HG03460 (cell line): ENCODE measurements around the gene SLC39A11.

Experiments used
- ATAC-seq: cut with Tn5 transposase; IDR thresholded peaks from one replicate; pipeline ENCODE4 v1.9.1; 2021; ENCODE audit not compliant: unreplicated experiment

Gene SLC39A11

GRCh38 chr17:72609501-72609900 lies 483.0 kb downstream of the SLC39A11 start:
- ATAC-seq = no peak

DNA sequence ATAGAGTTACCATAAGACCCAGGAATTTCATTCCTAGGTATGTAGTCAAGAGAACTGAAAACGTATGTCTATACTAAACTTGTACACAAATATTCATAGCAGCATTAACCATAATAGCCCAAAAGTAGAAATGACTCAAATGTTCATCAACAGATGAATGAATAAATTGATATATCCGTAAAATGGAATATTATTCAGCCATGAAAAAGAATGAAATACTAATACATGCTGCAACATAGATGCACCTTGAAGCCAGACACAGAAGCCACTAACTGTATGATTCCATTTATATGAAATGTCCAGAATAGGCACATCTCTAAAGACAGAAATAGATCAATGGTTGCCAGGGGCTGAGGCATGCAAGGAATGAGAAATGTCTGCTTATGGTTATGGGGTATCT lies 484.1 kb downstream of the SLC39A11 start:
- ATAC-seq = no peak

- no peak for ATAC-seq
These were observed 485.8 kb downstream of the SLC39A11 start for GRCh38 chr17:72606656-72607055.

DNA sequence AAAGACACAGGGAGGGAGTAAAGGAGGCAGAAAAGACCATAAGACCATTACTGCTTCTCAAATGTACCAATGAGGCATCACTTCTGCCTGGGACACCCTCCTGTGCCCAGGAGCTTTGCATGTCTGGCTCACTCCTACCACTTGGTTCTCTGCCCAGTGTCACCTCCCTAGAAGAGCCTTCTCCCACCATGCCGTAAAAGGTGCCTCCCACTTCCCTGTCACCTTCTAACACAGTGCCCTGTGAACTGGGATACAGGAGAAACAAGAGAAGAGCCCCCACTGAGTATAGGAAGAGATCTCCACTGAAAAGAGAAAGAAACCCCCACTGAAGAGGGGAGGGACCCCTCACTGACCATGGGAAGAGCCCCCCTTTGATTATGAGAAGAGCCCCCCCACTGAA lies 486.9 kb downstream of the SLC39A11 start:
- no peak for ATAC-seq

- ATAC-seq = no peak
These were observed 488.0 kb downstream of the SLC39A11 start for GRCh38 chr17:72604518-72604917.

- no peak for ATAC-seq
These were observed 488.9 kb downstream of the SLC39A11 start for GRCh38 chr17:72603420-72604242.

DNA sequence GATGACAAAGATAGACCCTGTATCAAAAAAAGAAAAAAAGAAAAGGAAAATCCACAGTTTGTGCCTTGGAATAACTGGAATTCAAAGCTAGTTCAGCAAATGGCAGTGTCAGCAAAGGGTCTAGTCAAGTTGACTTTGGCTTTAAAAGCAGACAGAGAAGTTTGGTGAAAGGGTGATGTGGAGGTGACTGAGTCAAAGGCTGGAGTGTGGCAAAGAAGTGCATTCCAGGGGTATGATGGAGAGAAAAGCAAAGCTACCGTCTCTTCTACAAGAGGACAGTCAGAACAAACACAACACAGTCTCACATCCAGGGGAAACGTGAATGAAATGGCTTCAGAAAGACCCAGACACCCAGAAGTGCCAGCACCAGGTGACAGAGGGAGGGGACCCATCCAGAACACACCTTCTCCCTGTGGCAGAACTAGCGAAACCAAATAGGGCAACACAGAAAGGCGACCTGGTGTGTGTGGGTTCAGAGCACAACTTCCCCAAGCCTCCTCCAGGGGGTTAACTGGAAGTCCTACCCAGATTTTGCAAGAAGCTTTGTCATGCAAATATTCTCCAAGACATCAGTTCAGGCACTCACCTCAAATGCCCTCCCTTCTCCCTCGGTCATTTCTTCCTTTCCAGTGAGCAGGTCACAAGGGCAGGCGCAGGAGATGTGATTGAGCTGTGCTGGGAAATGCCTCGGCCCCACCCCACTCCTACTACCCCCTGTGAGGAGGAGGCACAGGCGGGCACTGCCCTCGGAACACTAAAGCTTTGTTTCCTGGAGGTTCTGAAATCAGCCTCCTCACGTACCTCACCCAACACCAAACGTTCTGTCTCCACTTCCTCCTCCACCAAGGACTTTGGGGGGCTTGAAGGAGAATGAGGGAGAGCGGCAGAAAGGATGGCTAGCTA lies 489.7 kb downstream of the SLC39A11 start:
- ATAC-seq = no peak

- no peak for ATAC-seq
These were observed 491.6 kb downstream of the SLC39A11 start for GRCh38 chr17:72600934-72601333.

- ATAC-seq = no peak
These were observed 492.6 kb downstream of the SLC39A11 start for GRCh38 chr17:72599891-72600290.

- ATAC-seq = no peak
These were observed 493.8 kb downstream of the SLC39A11 start for GRCh38 chr17:72598695-72599094.

- no peak for ATAC-seq
These were observed 495.0 kb downstream of the SLC39A11 start for GRCh38 chr17:72597354-72598087.
